ENCODE measurements around the gene PPIP5K1.

DNA sequence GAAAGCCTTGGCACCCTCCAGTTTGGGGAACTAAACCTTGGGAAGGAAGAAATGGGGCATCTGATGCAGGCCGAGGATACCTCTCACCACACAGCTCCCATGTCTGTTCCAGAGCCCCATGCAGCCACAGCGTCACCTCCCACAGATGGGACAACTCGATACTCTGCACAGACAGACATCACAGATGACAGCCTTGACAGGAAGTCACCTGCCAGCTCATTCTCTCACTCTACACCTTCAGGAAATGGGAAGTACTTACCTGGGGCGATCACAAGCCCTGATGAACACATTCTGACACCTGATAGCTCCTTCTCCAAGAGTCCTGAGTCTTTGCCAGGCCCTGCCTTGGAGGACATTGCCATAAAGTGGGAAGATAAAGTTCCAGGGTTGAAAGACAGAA, 64.9 kb downstream of the PPIP5K1 start:
- no peak for TF ChIP-seq POLR2AphosphoS5 (IDR thresholded peaks at IDR 0.05; ENCODE audit: borderline replicate concordance, low read depth, low read length)
- TF ChIP-seq EZH2 (IDR thresholded peaks at IDR 0.05), result no peak
- no peak for TF ChIP-seq FOXP2 (optimal IDR thresholded peaks at IDR 0.05; ENCODE audit: control extremely low read depth, extremely low read length, insufficient read depth)
